Right lung (tissue), 5 donors: ENCODE measurements around the gene HOXA11. TPM values are rescaled to one million over a fixed set of nuclear protein-coding genes. Genes with fewer than 3 reads are reported as not detected.

Experiments
- DNase-seq, 2 donors: peaks; one replicate each; pipeline ENCODE4 v3.0.0-alpha.2; 2013
- polyA plus RNA-seq, 5 donors: library from polyadenylated mRNA; unstranded; fragments of 120-200 nt; gene quantifications; one replicate each; pipeline versions ENCODE4 v1.2.1 to v1.2.3, GENCODE V29; 2013; ENCODE audit warnings: inconsistent platforms in 1 of 5, low replicate concordance in 1 of 5; ENCODE audit not compliant: insufficient read length in 5 of 5, insufficient read depth in 1 of 5

HOXA11 gene
- polyA plus RNA-seq, 5 donors: 0.19 to 0.35 TPM; not detected in 3

GRCh38 chr7:27194002-27194352, 8.9 kb upstream of the HOXA11 start:
- no peak for DNase-seq

- no peak for DNase-seq
Observed at GRCh38 chr7:27193335-27194001, 8.4 kb upstream of the HOXA11 start.

- no peak for DNase-seq
Observed at GRCh38 chr7:27192546-27193334, 7.7 kb upstream of the HOXA11 start.

GRCh38 chr7:27191833-27192545, 7.0 kb upstream of the HOXA11 start:
- no peak for DNase-seq

- no peak for DNase-seq
Observed at GRCh38 chr7:27191161-27191731, 6.2 kb upstream of the HOXA11 start.

- no peak for DNase-seq
Observed at GRCh38 chr7:27189997-27190748, 5.1 kb upstream of the HOXA11 start.

GRCh38 chr7:27189295-27189996, 4.4 kb upstream of the HOXA11 start:
- DNase-seq: no peak

GRCh38 chr7:27188386-27189294, 3.6 kb upstream of the HOXA11 start:
- DNase-seq: no peak

- no peak for DNase-seq
Observed at GRCh38 chr7:27187475-27188385, 2.7 kb upstream of the HOXA11 start.

GRCh38 chr7:27186668-27187474, 1.8 kb upstream of the HOXA11 start:
- DNase-seq: no peak

- no peak for DNase-seq
Observed at GRCh38 chr7:27185854-27186667, 1.0 kb upstream of the HOXA11 start.

GRCh38 chr7:27184337-27185012, 557 bp downstream of the HOXA11 start:
- no peak for DNase-seq

GRCh38 chr7:27183682-27184336, 1.2 kb downstream of the HOXA11 start:
- DNase-seq: no peak

- no peak for DNase-seq
Observed at GRCh38 chr7:27182861-27183681, 2.0 kb downstream of the HOXA11 start.

GRCh38 chr7:27182285-27182841, 2.7 kb downstream of the HOXA11 start:
- DNase-seq: no peak
